ENCODE data around the gene OLIG2.

DNA sequence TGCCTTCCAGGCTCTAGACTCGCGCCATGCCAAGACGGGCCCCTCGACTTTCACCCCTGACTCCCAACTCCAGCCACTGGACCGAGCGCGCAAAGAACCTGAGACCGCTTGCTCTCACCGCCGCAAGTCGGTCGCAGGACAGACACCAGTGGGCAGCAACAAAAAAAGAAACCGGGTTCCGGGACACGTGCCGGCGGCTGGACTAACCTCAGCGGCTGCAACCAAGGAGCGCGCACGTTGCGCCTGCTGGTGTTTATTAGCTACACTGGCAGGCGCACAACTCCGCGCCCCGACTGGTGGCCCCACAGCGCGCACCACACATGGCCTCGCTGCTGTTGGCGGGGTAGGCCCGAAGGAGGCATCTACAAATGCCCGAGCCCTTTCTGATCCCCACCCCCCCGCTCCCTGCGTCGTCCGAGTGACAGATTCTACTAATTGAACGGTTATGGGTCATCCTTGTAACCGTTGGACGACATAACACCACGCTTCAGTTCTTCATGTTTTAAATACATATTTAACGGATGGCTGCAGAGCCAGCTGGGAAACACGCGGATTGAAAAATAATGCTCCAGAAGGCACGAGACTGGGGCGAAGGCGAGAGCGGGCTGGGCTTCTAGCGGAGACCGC lies 2.0 kb upstream of the OLIG2 start:
- TF ChIP-seq POLR2A (IDR thresholded peaks at IDR 0.05) = no peak
- TF ChIP-seq, protein P1, sequence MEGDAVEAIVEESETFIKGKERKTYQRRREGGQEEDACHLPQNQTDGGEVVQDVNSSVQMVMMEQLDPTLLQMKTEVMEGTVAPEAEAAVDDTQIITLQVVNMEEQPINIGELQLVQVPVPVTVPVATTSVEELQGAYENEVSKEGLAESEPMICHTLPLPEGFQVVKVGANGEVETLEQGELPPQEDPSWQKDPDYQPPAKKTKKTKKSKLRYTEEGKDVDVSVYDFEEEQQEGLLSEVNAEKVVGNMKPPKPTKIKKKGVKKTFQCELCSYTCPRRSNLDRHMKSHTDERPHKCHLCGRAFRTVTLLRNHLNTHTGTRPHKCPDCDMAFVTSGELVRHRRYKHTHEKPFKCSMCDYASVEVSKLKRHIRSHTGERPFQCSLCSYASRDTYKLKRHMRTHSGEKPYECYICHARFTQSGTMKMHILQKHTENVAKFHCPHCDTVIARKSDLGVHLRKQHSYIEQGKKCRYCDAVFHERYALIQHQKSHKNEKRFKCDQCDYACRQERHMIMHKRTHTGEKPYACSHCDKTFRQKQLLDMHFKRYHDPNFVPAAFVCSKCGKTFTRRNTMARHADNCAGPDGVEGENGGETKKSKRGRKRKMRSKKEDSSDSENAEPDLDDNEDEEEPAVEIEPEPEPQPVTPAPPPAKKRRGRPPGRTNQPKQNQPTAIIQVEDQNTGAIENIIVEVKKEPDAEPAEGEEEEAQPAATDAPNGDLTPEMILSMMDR (IDR thresholded peaks at IDR 0.05) = no peak
- no peak for TF ChIP-seq EP300 (IDR thresholded peaks at IDR 0.05)
- no peak for TF ChIP-seq POLR2AphosphoS5 (IDR thresholded peaks at IDR 0.05)

Measured in gastroesophageal sphincter (tissue), 3 donors.